Measurements from ENCODE around the gene OR52W1.

GRCh38 chr11:6152126-6152525, 46.9 kb upstream of the OR52W1 start:
- TF ChIP-seq CTCF (conservative IDR thresholded peaks at IDR 0.05; ENCODE audit: low read depth, low read length) (no peak), EZH2 (IDR thresholded peaks at IDR 0.05; ENCODE audit: borderline replicate concordance, low read depth, low read length, poor library complexity, severe bottlenecking) (no peak)

All from A673 (cell line).